HG02884 (cell line): ENCODE data around the gene FAM83E.
A peak's percentile ranks its signal among the peaks of the same experiment; 100 is the strongest.

Experiments used
- ATAC-seq: cut with Tn5 transposase; IDR thresholded peaks from one replicate; pipeline ENCODE4 v1.9.1; 2021; ENCODE audit warnings: mild to moderate bottlenecking, moderate library complexity; ENCODE audit not compliant: unreplicated experiment

The FAM83E gene

GRCh38 chr19:48629599-48630295, 14.9 kb upstream of the FAM83E start:
- ATAC-seq, result no peak

DNA sequence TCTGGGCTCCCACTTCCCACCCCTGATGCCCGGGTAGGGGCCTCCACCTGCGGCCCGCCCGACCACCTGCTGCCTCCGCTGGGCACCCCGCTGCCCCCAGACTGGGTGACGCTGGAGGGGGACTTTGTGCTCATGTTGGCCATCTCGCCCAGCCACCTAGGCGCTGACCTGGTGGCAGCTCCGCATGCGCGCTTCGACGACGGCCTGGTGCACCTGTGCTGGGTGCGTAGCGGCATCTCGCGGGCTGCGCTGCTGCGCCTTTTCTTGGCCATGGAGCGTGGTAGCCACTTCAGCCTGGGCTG, 14.4 kb upstream of the FAM83E start:
- ATAC-seq, result no peak

DNA sequence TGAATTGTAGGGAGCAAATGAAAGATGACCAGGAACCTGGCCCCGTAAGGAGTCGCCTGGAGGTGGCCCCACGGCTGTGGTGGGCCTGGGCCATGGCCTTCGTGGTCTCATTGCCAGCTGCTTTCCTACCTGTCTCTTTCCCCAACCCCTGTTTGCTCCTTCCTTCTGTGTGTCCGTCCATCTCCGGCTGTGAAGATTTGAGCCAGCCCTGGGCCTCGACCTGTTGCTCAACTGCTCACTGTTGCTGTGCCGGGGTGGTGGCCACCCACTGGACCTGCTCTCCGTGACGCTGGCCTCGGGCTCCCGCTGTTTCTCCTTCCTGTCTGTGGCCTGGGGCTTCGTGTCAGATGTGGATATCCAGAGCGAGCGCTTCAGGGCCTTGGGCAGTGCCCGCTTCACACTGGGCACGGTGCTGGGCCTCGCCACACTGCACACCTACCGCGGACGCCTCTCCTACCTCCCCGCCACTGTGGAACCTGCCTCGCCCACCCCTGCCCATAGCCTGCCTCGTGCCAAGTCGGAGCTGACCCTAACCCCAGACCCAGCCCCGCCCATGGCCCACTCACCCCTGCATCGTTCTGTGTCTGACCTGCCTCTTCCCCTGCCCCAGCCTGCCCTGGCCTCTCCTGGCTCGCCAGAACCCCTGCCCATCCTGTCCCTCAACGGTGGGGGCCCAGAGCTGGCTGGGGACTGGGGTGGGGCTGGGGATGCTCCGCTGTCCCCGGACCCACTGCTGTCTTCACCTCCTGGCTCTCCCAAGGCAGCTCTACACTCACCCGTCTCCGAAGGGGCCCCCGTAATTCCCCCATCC, 13.8 kb upstream of the FAM83E start:
- ATAC-seq, result no peak

DNA sequence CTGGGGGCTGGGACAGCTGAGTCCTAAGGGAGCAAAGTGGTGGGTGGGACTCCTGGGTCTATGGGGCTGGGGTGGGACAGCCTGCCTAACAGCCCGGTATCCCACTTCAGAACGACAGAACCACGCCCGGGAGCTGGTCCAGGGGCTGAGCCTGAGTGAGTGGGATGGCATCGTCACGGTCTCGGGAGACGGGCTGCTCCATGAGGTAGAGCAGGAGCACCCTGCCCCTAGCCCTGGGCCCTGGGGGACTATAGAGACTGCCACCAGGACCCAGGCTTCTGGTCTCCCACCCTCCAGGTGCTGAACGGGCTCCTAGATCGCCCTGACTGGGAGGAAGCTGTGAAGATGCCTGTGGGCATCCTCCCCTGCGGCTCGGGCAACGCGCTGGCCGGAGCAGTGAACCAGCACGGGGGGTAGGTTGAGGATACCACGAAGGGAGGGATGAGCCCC, 13.0 kb upstream of the FAM83E start:
- ATAC-seq, result no peak

DNA sequence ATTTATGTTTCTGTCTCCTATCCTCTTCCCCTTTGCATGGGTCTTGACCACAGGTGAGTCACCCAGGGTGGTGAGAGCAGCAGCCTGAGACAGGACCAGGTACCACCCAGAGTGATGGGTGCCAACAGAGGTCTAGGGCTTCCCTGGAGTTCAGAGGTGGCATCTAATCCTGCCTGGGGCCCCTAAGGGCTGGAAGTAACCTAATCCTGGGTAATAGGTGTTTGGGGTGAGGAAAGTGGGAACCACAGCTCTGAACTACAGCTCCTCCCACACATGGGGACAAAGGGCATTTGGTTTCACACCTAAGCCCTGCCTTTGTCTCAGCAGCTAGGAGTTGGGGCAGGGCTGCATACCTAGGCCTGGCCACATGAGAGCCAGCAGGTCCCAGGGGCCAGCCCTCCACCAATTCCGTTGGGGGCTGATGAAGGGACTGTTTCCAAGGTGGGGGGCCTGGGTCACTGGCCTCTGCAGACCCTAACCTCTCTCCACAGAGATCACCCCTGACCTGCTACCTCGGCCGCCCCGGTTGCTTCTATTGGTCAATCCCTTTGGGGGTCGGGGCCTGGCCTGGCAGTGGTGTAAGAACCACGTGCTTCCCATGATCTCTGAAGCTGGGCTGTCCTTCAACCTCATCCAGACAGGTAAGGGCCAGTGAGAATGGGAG, 12.5 kb upstream of the FAM83E start:
- no peak for ATAC-seq

- ATAC-seq, result no peak
These were observed 11.0 kb upstream of the FAM83E start for GRCh38 chr19:48625891-48626327.

- ATAC-seq, result no peak
These were observed 10.2 kb upstream of the FAM83E start for GRCh38 chr19:48624791-48625723.

DNA sequence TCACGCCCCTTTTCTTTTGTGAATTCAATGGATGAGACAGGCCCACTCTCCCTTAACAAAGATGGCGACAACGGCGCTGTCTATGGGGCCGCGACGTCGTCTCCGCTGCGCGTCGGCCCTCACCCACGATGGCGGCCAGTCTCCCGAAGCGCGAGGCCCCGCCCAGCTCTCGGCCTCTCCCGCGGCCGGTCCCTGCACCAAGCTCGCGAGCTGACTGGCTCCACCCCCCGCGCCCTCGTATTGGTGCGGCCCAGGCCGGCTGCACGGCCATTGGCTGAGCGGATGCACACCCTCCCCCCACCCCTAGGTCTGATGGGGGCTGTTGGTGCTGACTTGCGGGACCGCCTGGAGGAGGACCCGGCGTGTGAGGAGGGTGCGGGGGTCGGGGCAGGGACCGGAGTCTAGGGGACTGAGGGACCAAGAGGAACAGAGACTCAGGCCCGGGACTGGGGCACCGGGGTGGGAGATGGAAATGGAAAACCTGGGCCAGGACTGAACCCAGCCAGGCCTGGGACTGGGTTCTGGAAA, 9.3 kb upstream of the FAM83E start:
- ATAC-seq, result peak; percentile 61

- no peak for ATAC-seq
These were observed 8.7 kb upstream of the FAM83E start for GRCh38 chr19:48623556-48624066.

- ATAC-seq, result no peak
These were observed 5.1 kb upstream of the FAM83E start for GRCh38 chr19:48619692-48620585.

DNA sequence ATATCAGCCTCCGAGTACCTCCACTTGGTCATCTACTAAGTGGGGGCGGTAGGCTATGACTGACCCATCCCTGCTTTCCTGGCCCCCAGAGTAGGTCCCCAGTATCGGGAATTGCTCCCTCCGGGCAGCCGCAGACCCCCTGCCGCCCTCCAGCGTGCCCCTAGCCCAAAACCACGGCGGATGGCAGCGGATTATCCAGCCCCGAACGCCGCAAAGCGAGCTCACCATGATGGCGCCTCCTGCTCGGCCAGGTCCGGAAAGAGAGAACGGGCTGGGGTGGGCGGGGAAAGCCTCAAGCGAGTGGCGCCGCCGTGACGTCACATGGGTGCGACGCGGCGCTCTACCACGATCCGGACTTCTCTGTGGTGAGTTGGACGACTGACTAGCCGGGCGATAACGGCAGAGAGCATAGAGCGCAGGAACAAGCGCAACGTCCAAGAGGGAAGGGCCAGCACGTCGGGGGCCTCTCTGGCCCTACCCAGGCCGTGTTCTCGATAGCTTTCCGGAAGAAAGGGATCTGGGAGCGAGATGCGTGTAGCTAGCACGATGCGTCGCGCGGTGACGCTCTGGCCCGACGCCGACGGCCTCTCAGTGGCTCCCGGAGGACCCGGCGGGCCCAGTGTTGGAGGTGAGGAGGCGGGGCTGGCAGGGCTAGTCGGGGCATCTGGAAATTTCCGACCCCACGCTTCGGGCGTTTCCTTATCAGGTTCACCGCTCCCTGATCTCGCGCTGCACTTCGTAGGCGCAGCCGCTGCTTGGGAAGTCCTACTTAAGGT, 4.2 kb upstream of the FAM83E start, which contains the start of the genes RPL18 and SPHK2:
RPL18 (minus strand) TSS at position 263 of the 776 bp plus-strand sequence; CDS start at position 228, 35 bp downstream.
SPHK2 (plus strand) TSS at position 591 of the 776 bp plus-strand sequence. CDS start 1,009 bp downstream, outside the sequence.
- peak; percentile 78 for ATAC-seq

- no peak for ATAC-seq
These were observed 3.5 kb upstream of the FAM83E start for GRCh38 chr19:48618278-48618915.

- no peak for ATAC-seq
These were observed 2.5 kb upstream of the FAM83E start for GRCh38 chr19:48617146-48617937.

DNA sequence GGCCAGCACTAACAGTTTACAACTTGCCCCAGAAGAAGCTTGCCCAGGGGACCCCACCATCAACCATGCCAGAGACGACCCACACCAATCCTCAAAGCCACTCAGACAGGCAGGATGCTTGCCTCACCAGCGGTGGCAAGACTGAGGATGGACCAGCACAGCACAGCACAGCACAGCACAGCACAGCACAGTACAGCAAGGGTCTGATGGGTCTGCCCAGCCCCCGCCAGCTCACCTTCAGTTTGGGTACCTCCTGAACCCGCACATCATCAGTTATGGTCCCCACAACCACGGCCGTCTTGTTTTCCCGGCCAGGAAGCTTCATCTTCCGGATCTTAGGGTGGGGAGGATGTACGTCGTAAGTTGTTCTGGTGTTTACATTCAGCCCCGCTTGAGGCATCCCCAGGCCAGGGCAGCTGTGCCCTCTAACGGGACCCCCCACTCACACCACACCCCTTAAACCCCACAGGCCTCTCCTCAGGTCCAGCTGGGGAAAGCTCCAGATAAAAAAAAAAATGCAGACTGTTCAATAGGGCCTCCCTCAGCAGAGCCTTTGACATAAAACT, 1.7 kb upstream of the FAM83E start:
- ATAC-seq, result no peak

- no peak for ATAC-seq
These were observed 1.2 kb upstream of the FAM83E start for GRCh38 chr19:48616041-48616436.

DNA sequence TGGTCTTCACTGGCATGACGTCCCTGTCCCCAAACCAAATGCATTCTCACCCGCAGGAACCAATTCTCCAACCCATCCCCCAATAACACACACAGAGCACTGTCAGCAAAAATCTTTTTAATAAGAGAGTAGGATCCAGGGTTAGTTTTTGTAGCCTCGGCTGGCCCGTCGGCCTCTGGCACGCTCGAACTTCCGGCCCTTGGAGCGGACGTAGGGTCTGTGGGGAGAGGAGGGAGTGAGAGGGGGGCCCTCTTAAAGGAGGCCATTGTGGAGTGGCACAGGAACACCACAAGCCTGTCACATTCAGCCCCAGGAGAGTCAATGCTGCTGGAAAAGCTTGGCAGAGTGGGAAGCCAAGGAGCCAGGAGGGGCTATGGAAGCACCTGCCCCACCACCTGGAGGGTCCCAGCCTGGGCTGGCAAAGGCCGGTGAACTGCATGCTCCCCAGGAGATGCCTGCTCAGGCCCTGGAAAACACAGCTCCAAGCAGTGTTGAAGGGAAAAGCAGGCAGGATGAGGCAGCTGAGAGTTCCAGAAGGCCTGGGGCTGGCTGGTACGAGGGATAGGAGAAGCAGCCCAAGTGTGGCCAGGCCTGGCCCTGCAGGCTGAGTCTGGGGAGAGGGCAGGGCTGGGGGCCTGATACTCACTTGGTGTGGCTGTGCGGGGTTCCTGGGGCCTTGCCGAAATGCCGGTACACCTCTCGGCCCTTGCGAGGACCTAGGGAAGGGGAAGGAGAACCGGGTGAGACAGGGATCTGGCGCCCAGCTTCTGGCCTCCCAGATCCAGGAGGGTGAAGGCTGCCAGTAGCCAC, 560 bp upstream of the FAM83E start:
- no peak for ATAC-seq
